Stomach (tissue), 4 donors: ENCODE results near the gene AP4E1.
"Not testable (repeated sequence)": the region's sequence is repeated elsewhere in the genome, so short reads cannot be mapped to it uniquely, and the experiment has no call there.

Experiments
- CTCF ChIP-seq, 7 experiments: fragments of 450-650 bp in 4 of 7; fragments of 200-600 bp in 3 of 7; sonication (generic) in 3 of 7; IDR thresholded peaks; one replicate each; pipeline ENCODE4 v1.5.1; 2016 to 2019; ENCODE audit warnings: antibody characterized with exemption in 7 of 7, control low read depth in 2 of 7, mild to moderate bottlenecking in 1 of 7
- POLR2AphosphoS5 ChIP-seq, 3 donors: sonication (generic); formaldehyde crosslinking; IDR thresholded peaks; one replicate each; pipeline ENCODE4 v1.6.1; 2016; ENCODE audit warnings: antibody characterized with exemption in 3 of 3

DNA sequence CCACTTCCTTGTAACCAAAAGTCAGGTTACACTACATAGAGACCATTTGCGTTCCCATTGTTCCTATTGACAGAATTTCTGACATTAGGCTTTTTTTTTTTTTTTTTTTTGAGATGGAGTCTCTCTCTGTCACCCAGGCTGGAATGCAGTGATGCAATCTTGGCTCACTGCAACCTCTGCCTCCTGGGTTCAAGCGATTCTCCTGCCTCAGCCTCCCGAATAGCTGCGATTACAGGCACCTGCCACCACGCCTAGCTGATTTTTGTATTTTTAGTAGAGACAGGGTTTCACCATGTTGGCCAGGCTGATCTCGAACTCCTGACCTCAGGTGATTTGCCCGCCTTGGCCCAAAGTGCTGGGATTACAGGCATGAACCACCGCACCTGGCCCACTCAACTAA lies 7.1 kb upstream of the AP4E1 start:
- TF ChIP-seq CTCF, POLR2AphosphoS5 (IDR thresholded peaks at IDR 0.05): not testable (repeated sequence)
